Body of pancreas (tissue), 4 donors: ENCODE data around the gene TCEANC2. TPM values are rescaled to one million over a fixed set of nuclear protein-coding genes. Genes with fewer than 3 reads are reported as not detected.
A peak's percentile ranks its signal among the peaks of the same experiment; 100 is the strongest.

Source experiments
- ATAC-seq: fragments of 150-250 bp; one replicate; pipeline ENCODE4 v1.9.1; 2016
- DNase-seq, 4 donors: peaks; one replicate each; pipeline ENCODE4 v3.0.0-alpha.2; 2019
- H3K27ac ChIP-seq, 4 donors: fragments of 200-600 bp; sonication (generic); 1 replicate in 3 of 4; 2 replicates in 1 of 4; pipeline versions ENCODE4 v1.5.1 to v1.6.1; 2016 to 2019; ENCODE audit warnings: mild to moderate bottlenecking in 1 of 4, mixed read lengths in 1 of 4, moderate library complexity in 1 of 4
- H3K27me3 ChIP-seq, 2 donors: fragments of 200-600 bp; sonication (generic); one replicate each; pipeline ENCODE4 v1.6.0; 2016; ENCODE audit warnings: mild to moderate bottlenecking in 1 of 2
- H3K36me3 ChIP-seq, 2 donors: fragments of 200-600 bp; sonication (generic); replicated peaks in 1 of 2; 2 replicates each; pipeline ENCODE4 v1.5.1; 2016; ENCODE audit warnings: low read depth in 2 of 2; ENCODE audit not compliant: insufficient read depth in 1 of 2
- H3K4me1 ChIP-seq: fragments of 200-600 bp; sonication (generic); one replicate; pipeline ENCODE4 v1.6.0; 2016
- H3K4me3 ChIP-seq, 2 donors: fragments of 200-600 bp; sonication (generic); 1 replicate in 1 of 2; 2 replicates in 1 of 2; pipeline ENCODE4 v1.5.1; 2016 to 2019
- H3K9me3 ChIP-seq, 3 donors: fragments of 200-600 bp; sonication (generic); 1 replicate in 2 of 3; 2 replicates in 1 of 3; pipeline ENCODE4 v1.5.1; 2016
- POLR2A ChIP-seq, 3 donors: fragments of 450-650 bp; IDR thresholded peaks; one replicate each; pipeline ENCODE4 v1.6.1; 2016; ENCODE audit warnings: antibody characterized with exemption in 3 of 3, mild to moderate bottlenecking in 2 of 3
- WGBS, 2 donors: methylation state at CpG; one replicate each; pipeline ENCODE4 v1.1.5; 2017; 5-methylcytosine and 5-hydroxymethylcytosine counted together
- intact Hi-C: fragments of 100-400 bp; cut with DNase I; formaldehyde crosslinking; loops from one replicate; pipeline ENCODE4 v1.15.1; 2023
- microRNA-seq, 2 donors: library from miRNA; unstranded; fragments of <30 nt; microRNA quantifications; one replicate each; pipeline ENCODE4, GENCODE V29; 2016; ENCODE audit warnings: borderline number of aligned reads in 2 of 2, borderline replicate concordance in 2 of 2
- small RNA-seq: library from RNA; depleted of rRNA; stranded (forward); fragments of <200 nt; gene quantifications from one replicate; pipeline ENCODE3, GENCODE V24; 2016
- total RNA-seq, 2 donors: library from RNA; depleted of rRNA; stranded (reverse); fragments of >200 nt; gene quantifications; one replicate each; pipeline ENCODE4 v1.1.0, GENCODE V29; 2016
- TF ChIP-seq, protein P1 (sequence below), 7 experiments: fragments of 450-650 bp in 4 of 7; fragments of 200-600 bp in 3 of 7; sonication (generic) in 3 of 7; IDR thresholded peaks; one replicate each; pipeline ENCODE4 v1.5.1; 2016 to 2019; ENCODE audit warnings: antibody characterized with exemption in 7 of 7

TCEANC2 gene
- total RNA-seq, 2 donors from 2014 or later, result 1.3 to 2.9 TPM

DNA sequence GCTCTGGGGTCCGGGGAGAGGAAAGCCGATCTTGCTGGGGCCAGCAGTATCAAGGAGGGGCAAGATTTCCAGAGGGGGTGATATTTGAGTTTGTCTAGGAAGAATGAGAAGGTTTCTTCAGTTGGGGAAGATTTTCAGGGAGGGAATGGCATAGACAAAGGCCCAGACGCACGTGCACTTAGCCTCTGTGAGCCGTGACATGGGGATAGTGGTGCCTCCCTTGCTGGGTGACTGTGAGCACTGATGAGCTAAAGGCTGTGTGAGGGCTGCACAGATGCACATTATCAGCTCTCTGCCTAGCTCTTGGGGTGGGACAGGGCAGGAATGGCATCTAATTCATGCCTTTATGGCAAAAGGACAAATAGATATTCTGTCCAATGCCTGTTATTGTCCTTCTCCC is 97.6 kb downstream of the TCEANC2 start:
- Histone ChIP-seq H3K27me3 (no peaks in the 10 kb centered on the region), H3K4me1 (peaks cover 11% of the 10 kb centered on the region), H3K4me3 (no peak overlapping the region), H3K27ac (no peak overlapping the region), H3K36me3 (no peaks in the 10 kb centered on the region), H3K9me3 (no peaks in the 10 kb centered on the region)
- ATAC-seq (no peak), DNase-seq (no peak)
- no peak for TF ChIP-seq POLR2A (IDR thresholded peaks at IDR 0.05)
- WGBS, 2 donors, result 79 to 90% methylated on average over 5 of the region's 5 CpGs
- intact Hi-C loops, result no loop called here

- Histone ChIP-seq H3K36me3 (no peaks in the 10 kb centered on the region), H3K27me3 (no peaks in the 10 kb centered on the region), H3K4me3 (no peak within 1 kb of the TSS), H3K27ac (peak within 1 kb of the TSS in 3 of 4 donors; percentile 9 to 70 (median 65)), H3K4me1 (peaks cover 11% of the 10 kb centered on the region), H3K9me3 (no peaks in the 10 kb centered on the region)
- DNase-seq (no peak), ATAC-seq (no peak)
- WGBS, 2 donors, result 92 to 94% methylated on average over 5 of the region's 5 CpGs
- intact Hi-C loops, result no loop called here
- TF ChIP-seq, protein P1, sequence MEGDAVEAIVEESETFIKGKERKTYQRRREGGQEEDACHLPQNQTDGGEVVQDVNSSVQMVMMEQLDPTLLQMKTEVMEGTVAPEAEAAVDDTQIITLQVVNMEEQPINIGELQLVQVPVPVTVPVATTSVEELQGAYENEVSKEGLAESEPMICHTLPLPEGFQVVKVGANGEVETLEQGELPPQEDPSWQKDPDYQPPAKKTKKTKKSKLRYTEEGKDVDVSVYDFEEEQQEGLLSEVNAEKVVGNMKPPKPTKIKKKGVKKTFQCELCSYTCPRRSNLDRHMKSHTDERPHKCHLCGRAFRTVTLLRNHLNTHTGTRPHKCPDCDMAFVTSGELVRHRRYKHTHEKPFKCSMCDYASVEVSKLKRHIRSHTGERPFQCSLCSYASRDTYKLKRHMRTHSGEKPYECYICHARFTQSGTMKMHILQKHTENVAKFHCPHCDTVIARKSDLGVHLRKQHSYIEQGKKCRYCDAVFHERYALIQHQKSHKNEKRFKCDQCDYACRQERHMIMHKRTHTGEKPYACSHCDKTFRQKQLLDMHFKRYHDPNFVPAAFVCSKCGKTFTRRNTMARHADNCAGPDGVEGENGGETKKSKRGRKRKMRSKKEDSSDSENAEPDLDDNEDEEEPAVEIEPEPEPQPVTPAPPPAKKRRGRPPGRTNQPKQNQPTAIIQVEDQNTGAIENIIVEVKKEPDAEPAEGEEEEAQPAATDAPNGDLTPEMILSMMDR (IDR thresholded peaks at IDR 0.05), result no peak
- no peak for TF ChIP-seq POLR2A (IDR thresholded peaks at IDR 0.05)
Measured at GRCh38 chr1:54152696-54153095, 99.3 kb downstream of the TCEANC2 start, which contains the start of gene CDCP2. TSS of gene CDCP2 (minus strand) at chr1:54153000. CDS start at chr1:54152922, 78 bp downstream.

DNA sequence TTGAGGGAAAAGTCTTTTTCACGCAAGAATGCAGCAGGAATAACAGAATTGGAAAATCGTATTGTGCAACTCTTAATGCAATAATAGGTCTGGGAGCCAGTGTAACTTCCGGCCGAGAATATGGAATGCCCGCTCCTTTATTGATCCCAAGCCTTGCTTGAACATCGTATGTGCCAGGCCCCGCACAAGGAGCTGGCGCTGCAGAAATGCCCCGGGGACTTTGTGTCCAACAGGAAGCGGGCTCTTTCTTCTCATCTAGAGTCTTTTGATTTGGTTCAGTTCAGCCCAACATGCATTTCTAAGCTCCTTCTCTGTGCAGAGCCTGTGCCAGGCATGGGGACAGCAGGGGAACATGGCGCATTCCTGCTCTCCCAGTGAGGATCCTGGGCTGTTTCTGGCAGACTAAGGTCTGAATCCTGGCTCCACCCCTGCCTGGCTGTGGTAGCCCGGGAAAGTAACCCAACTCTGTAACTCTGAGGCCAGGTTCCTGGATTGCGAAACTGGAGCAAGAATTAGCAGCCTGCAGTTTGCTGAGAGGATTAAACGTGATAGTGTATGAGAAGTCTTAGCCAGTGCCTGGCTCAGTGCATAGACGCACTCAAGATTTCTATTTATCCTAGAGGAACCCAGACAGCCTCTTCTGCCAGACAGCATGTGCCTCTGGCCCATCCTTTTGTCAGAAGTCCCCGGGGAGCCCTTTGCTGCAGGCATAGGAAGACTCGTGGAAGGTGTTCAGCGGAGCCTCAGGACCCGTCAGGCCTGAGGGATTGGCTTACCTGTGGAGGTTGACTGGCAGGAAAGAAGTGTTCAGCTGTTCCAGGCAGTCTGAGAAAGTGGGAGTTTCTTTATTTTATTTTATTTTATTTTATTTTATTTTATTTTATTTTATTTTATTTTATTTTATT is 100.4 kb downstream of the TCEANC2 start:
- peak; percentile 89 for ATAC-seq
- intact Hi-C loops, result no loop called here

More for the DNA sequence above, 100.4 kb downstream of the TCEANC2 start:
- Histone ChIP-seq H3K27ac (peak overlapping the region in 3 of 4 donors; percentile 9 to 70 (median 65)), H3K27me3 (no peaks in the 10 kb centered on the region), H3K9me3 (no peaks in the 10 kb centered on the region), H3K36me3 (no peaks in the 10 kb centered on the region), H3K4me3 (no peak overlapping the region), H3K4me1 (peaks cover 17% of the 10 kb centered on the region)
- WGBS, 2 donors, result 39 to 43% methylated on average over 19 of the region's 19 CpGs
- peak in 2 of 3 donors; percentile 12 to 25 for TF ChIP-seq POLR2A (IDR thresholded peaks at IDR 0.05)
- TF ChIP-seq, protein P1 (IDR thresholded peaks at IDR 0.05), result no peak
- peak; percentile 65 to 81 (median 78) for DNase-seq

Small RNAs within 50 kb of the gene (microRNA-seq; reads per million reads assigned to microRNA genes)
- 1.3 to 1.4 reads per million in 2 donors for gene MIR4781

Small RNAs within 50 kb of the gene (small RNA-seq; reads per million reads assigned to genes)
- gene AL353898.1, result not detected
- not detected for gene AL353898.2

Other genes with a start within 250 kb of the TCEANC2 start
- 1 to 10 TPM; 2.3 to 7.3 TPM for gene NDC1, start 215.3 kb upstream of the TCEANC2 start, total RNA-seq
- gene YIPF1, start 163.8 kb upstream of the TCEANC2 start, total RNA-seq, result 10 to 100 TPM; 16.1 to 21.1 TPM
- not detected for gene DIO1, start 159.4 kb upstream of the TCEANC2 start, total RNA-seq
- gene IFT25, start 107.9 kb upstream of the TCEANC2 start, total RNA-seq, result 10 to 100 TPM in 1 of 2 donors, 1 to 10 TPM in 1; 6.6 to 17.6 TPM
- gene LRRC42, start 107.3 kb upstream of the TCEANC2 start, total RNA-seq, result 10 to 100 TPM in 1 of 2 donors, 1 to 10 TPM in 1; 2.3 to 17.1 TPM
- gene LDLRAD1, start 35.4 kb upstream of the TCEANC2 start, total RNA-seq, result not detected
- gene TMEM59, start 404 bp upstream of the TCEANC2 start, total RNA-seq, result 100 to 1,000 TPM in 1 of 2 donors, 10 to 100 TPM in 1; 89.5 to 131 TPM
- not detected for gene CDCP2, start 99.4 kb downstream of the TCEANC2 start, total RNA-seq
- gene CYB5RL, start 146.4 kb downstream of the TCEANC2 start, total RNA-seq, result 10 to 100 TPM in 1 of 2 donors, 1 to 10 TPM in 1; 6.5 to 13.2 TPM
- 10 to 100 TPM; 34.9 to 41.8 TPM for gene MRPL37, start 146.6 kb downstream of the TCEANC2 start, total RNA-seq